HUDEP-2 (cell line): Measurements from ENCODE around the gene ZNF532.
"Not testable (repeated sequence)": the region's sequence is repeated elsewhere in the genome, so short reads cannot be mapped to it uniquely, and the experiment has no call there.

ENCODE experiments used
- DNase-seq, 76 experiments: peaks; one replicate each; lab custom pipeline; 2025; ENCODE audit not compliant: unreplicated experiment in 76 of 76; lab: John Stamatoyannopoulos, UW

Gene ZNF532

GRCh38 chr18:58847383-58848071, 17.1 kb upstream of the ZNF532 start:
- DNase-seq = no peak

GRCh38 chr18:58848685-58849084, 16.0 kb upstream of the ZNF532 start:
- DNase-seq = no peak

- no peak for DNase-seq
Observed at GRCh38 chr18:58850786-58851469, 13.7 kb upstream of the ZNF532 start.

- no peak for DNase-seq
Observed at GRCh38 chr18:58851856-58852255, 12.8 kb upstream of the ZNF532 start.

- DNase-seq = no peak
Observed at GRCh38 chr18:58852629-58853028, 12.0 kb upstream of the ZNF532 start.

GRCh38 chr18:58853561-58853960, 11.1 kb upstream of the ZNF532 start:
- DNase-seq = no peak

GRCh38 chr18:58855521-58855920, 9.2 kb upstream of the ZNF532 start:
- not testable (repeated sequence) for DNase-seq

- DNase-seq = no peak
Observed at GRCh38 chr18:58856881-58857280, 7.8 kb upstream of the ZNF532 start.

GRCh38 chr18:58858591-58859468, 5.8 kb upstream of the ZNF532 start:
- peak in 56 of 76 experiments; percentile 3 to 68 (median 26) for DNase-seq

- no peak for DNase-seq
Observed at GRCh38 chr18:58859907-58860306, 4.8 kb upstream of the ZNF532 start.

GRCh38 chr18:58860747-58861231, 3.9 kb upstream of the ZNF532 start:
- no peak for DNase-seq

GRCh38 chr18:58861353-58861752, 3.3 kb upstream of the ZNF532 start:
- no peak for DNase-seq

- no peak for DNase-seq
Observed at GRCh38 chr18:58861861-58862301, 2.8 kb upstream of the ZNF532 start.

GRCh38 chr18:58862356-58862755, 2.3 kb upstream of the ZNF532 start:
- DNase-seq = no peak

GRCh38 chr18:58862851-58863538, 1.7 kb upstream of the ZNF532 start:
- DNase-seq = no peak

- peak in 4 of 76 experiments; percentile 1 to 15 (median 5) for DNase-seq
Observed at GRCh38 chr18:58863539-58864145, 1.0 kb upstream of the ZNF532 start.

GRCh38 chr18:58865033-58865590, 435 bp downstream of the ZNF532 start:
- DNase-seq = no peak

GRCh38 chr18:58865701-58866065, 1.0 kb downstream of the ZNF532 start:
- no peak for DNase-seq

GRCh38 chr18:58866066-58866772, 1.5 kb downstream of the ZNF532 start:
- DNase-seq = no peak
